Thoracic aorta (tissue), 2 donors: Measurements from ENCODE around the gene FDCSP. TPM values are rescaled to one million over a fixed set of nuclear protein-coding genes. Genes with fewer than 3 reads are reported as not detected.
"Not testable (repeated sequence)": the region's sequence is repeated elsewhere in the genome, so short reads cannot be mapped to it uniquely, and the experiment has no call there.

Experiments used
- ATAC-seq: fragments of 150-250 bp; one replicate; pipeline ENCODE4 v1.8.0; 2017; ENCODE audit warnings: low read depth; ENCODE audit not compliant: insufficient number of reproducible peaks, low FRiP score
- DNase-seq: peaks from one replicate; pipeline ENCODE4 v3.0.0-alpha.2; 2020; ENCODE audit warnings: low spot score
- H3K27ac ChIP-seq, 2 donors: fragments of 200-600 bp; sonication (generic); 1 replicate in 1 of 2; 2 replicates in 1 of 2; pipeline ENCODE4 v1.5.1; 2016; ENCODE audit warnings: mild to moderate bottlenecking in 2 of 2, moderate library complexity in 2 of 2
- H3K27me3 ChIP-seq: fragments of 200-600 bp; sonication (generic); replicated peaks from 2 replicates; pipeline ENCODE4 v1.6.0; 2016; ENCODE audit warnings: mild to moderate bottlenecking; ENCODE audit not compliant: insufficient read depth
- H3K36me3 ChIP-seq: fragments of 200-600 bp; sonication (generic); one replicate; pipeline ENCODE4 v1.5.1; 2016
- H3K4me1 ChIP-seq, 2 donors: fragments of 200-600 bp; sonication (generic); 1 replicate in 1 of 2; 2 replicates in 1 of 2; pipeline versions ENCODE4 v1.5.1 to v1.6.0; 2016; ENCODE audit warnings: low read depth in 2 of 2, mild to moderate bottlenecking in 1 of 2; ENCODE audit not compliant: control insufficient read depth in 1 of 2
- H3K4me3 ChIP-seq: fragments of 200-600 bp; sonication (generic); 2 replicates; pipeline ENCODE4 v1.5.1; 2016; ENCODE audit warnings: mild to moderate bottlenecking
- H3K9me3 ChIP-seq: fragments of 200-600 bp; sonication (generic); 2 replicates; pipeline ENCODE4 v1.5.1; 2016
- total RNA-seq, 2 donors: library from RNA; depleted of rRNA; stranded (reverse); fragments of >200 nt; gene quantifications; one replicate each; pipeline versions ENCODE4 v1.1.0 to v1.2.3, GENCODE V29; 2016
- TF ChIP-seq, protein P1 (sequence below): fragments of 200-600 bp; sonication (generic); IDR thresholded peaks from one replicate; pipeline ENCODE4 v1.5.1; 2019; ENCODE audit warnings: antibody characterized with exemption

The FDCSP gene
- total RNA-seq, 2 donors from 2014 or later = not detected

DNA sequence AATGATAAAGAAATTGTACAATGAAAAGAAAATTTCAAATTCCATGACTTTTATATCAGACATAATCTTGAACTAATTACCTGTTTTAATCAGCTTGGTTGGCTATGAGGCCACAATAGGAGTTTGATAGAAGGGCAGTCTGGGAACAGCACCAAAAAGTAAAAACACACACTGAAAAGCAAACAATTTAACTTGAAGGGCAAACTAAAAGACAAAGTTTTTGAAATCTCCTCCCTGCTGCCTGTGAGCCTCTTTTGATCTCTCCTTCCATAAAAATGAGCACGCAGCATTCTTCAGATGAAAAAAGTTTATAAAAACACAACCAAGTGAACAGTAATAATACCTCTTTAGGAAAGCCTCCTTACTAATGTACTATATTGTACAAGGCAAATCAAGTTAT lies 22.3 kb upstream of the FDCSP start:
- no peak for ATAC-seq
- TF ChIP-seq, protein P1, sequence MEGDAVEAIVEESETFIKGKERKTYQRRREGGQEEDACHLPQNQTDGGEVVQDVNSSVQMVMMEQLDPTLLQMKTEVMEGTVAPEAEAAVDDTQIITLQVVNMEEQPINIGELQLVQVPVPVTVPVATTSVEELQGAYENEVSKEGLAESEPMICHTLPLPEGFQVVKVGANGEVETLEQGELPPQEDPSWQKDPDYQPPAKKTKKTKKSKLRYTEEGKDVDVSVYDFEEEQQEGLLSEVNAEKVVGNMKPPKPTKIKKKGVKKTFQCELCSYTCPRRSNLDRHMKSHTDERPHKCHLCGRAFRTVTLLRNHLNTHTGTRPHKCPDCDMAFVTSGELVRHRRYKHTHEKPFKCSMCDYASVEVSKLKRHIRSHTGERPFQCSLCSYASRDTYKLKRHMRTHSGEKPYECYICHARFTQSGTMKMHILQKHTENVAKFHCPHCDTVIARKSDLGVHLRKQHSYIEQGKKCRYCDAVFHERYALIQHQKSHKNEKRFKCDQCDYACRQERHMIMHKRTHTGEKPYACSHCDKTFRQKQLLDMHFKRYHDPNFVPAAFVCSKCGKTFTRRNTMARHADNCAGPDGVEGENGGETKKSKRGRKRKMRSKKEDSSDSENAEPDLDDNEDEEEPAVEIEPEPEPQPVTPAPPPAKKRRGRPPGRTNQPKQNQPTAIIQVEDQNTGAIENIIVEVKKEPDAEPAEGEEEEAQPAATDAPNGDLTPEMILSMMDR = no peak

DNA sequence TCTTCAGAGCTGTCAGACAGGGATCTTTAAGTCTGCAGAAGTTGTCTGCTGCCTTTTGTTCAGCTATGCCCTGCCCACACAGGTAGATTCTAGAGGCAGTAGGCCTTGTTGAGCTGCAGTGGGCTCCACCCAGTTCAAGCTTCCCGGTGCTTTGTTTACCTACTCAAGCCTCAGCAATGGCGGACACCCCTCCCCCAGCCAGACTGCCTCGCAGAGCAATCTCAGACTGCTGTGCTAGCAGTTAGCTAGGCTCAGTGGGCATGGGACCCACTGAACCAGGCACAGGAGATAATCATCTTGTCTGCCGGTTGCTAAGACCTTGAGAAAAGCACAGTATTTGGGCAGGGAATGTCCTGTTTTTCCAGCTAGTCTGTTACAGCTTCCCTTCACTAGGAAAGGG lies 13.2 kb upstream of the FDCSP start:
- not testable (repeated sequence) for H3K4me1 ChIP-seq, ATAC-seq, H3K36me3 ChIP-seq, DNase-seq, H3K4me3 ChIP-seq, H3K27me3 ChIP-seq, H3K27ac ChIP-seq, H3K9me3 ChIP-seq

More for the DNA sequence above, 22.3 kb upstream of the FDCSP start:
- H3K4me3 ChIP-seq = no peak overlapping the region
- H3K27me3 ChIP-seq = no peaks in the 10 kb centered on the region
- no peaks in the 10 kb centered on the region for H3K4me1 ChIP-seq
- no peaks in the 10 kb centered on the region for H3K9me3 ChIP-seq
- DNase-seq = no peak
- no peak overlapping the region for H3K27ac ChIP-seq
- no peaks in the 10 kb centered on the region for H3K36me3 ChIP-seq

- H3K4me3 ChIP-seq, ATAC-seq, H3K27ac ChIP-seq, H3K4me1 ChIP-seq, H3K9me3 ChIP-seq, H3K27me3 ChIP-seq, H3K36me3 ChIP-seq, DNase-seq: not testable (repeated sequence)
Observed at GRCh38 chr4:70216109-70216508, 9.8 kb upstream of the FDCSP start.

GRCh38 chr4:70216550-70216949 lies 9.4 kb upstream of the FDCSP start:
- H3K4me1 ChIP-seq, H3K9me3 ChIP-seq, ATAC-seq, H3K27ac ChIP-seq, H3K36me3 ChIP-seq, H3K4me3 ChIP-seq, H3K27me3 ChIP-seq, DNase-seq: not testable (repeated sequence)

DNA sequence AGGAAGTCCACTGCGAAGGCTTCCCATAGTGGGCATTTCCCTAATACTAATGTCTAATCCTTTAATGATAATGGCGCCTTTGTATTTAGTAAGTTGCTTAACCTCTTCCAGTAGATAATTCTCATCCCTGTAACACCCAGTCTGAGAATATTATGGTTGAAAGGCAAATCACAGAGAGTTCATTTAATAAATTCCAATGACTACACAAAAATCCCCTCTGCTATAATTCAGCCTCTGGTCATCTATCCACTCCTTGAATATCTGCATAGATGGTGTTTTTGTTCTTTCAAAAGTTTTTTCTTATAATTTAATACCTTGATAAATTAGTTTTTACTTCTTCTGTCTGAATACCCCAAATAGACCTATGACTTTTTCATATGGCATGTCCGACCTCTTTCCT lies 4.5 kb upstream of the FDCSP start:
- not testable (repeated sequence) for H3K4me3 ChIP-seq, DNase-seq, H3K27me3 ChIP-seq, H3K36me3 ChIP-seq, ATAC-seq, H3K27ac ChIP-seq, H3K9me3 ChIP-seq, H3K4me1 ChIP-seq

DNA sequence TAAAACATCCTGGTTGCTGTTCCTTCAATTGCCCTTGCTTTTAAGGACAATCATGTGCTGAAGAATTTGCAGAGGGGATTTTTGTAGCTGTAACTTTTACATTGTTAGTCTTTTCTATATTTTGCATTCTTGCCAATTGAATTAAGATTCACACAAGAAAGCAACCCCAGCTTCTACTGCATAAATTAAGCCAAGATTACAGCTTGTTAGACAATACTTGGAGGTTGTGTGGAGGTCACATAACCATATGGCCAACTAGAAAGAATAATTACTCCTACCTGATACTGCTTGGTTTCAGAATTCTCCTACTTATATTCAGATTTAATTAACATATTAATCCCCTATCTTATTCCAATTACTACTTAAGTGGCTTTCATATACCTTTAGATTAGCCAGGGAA lies 4.1 kb upstream of the FDCSP start:
- H3K9me3 ChIP-seq, H3K4me1 ChIP-seq, H3K36me3 ChIP-seq, DNase-seq, H3K27me3 ChIP-seq, ATAC-seq, H3K27ac ChIP-seq, H3K4me3 ChIP-seq: not testable (repeated sequence)

DNA sequence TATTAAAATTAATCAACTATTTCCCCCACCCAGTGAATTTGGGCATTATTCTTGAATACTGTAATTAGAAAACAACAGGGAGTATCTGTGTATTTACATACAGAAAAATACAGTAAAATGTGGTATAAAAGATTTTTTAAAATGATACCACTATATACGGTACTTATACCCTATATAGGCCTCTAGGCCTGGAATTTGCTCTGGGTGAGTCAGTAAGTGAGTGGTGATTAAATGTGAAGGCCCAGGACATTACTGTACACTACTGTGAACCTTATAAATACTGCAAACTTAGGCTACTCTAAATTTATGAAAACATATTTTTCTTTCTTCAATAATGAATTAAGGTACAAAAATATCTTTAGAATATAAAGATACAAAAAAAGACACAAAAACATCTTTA lies 10.2 kb downstream of the FDCSP start:
- Histone ChIP-seq H3K27me3 (no peaks in the 10 kb centered on the region), H3K4me3 (no peak overlapping the region), H3K9me3 (no peaks in the 10 kb centered on the region), H3K27ac (no peak overlapping the region), H3K4me1 (peaks cover 0 to 28% of the 10 kb centered on the region in 2 donors), H3K36me3 (no peaks in the 10 kb centered on the region)
- TF ChIP-seq, protein P1 = no peak
- no peak for ATAC-seq
- DNase-seq = no peak
